OCI-LY1 (cell line): ENCODE results near the gene CNTN5.
"Not testable (repeated sequence)": the region's sequence is repeated elsewhere in the genome, so short reads cannot be mapped to it uniquely, and the experiment has no call there.

Experiments
- H2AFZ ChIP-seq: fragments of 200-600 bp; sonication (generic), shearing (Covaris generic); 2 replicates; pipeline ENCODE4 v1.6.0; 2014; ENCODE audit warnings: antibody characterized with exemption, mild to moderate bottlenecking, low read length
- H3F3A ChIP-seq: fragments of 200-600 bp; sonication (generic), shearing (Covaris generic); 2 replicates; pipeline ENCODE4 v1.6.0; 2014; ENCODE audit warnings: mild to moderate bottlenecking, antibody characterized with exemption, low read length, moderate library complexity; ENCODE audit not compliant: insufficient read depth
- H3K27ac ChIP-seq: fragments of 200-600 bp; sonication (generic); 2 replicates; pipeline ENCODE4 v1.5.1; 2014; ENCODE audit warnings: low read length, mixed run types, mild to moderate bottlenecking, low read depth; ENCODE audit not compliant: poor library complexity, severe bottlenecking
- H3K27me3 ChIP-seq: fragments of 200-600 bp; sonication (generic); 2 replicates; pipeline ENCODE4 v1.6.0; 2014; ENCODE audit warnings: antibody characterized with exemption, mild to moderate bottlenecking, low read length, moderate library complexity; ENCODE audit not compliant: insufficient read depth
- H3K36me3 ChIP-seq: fragments of 200-600 bp; sonication (generic); 2 replicates; pipeline ENCODE4 v1.6.1; 2014; ENCODE audit warnings: mild to moderate bottlenecking, antibody characterized with exemption, low read length, moderate library complexity, mixed read lengths; ENCODE audit not compliant: insufficient read depth
- H3K4me1 ChIP-seq: fragments of 200-600 bp; sonication (generic); 2 replicates; pipeline ENCODE4 v1.5.1; 2014; ENCODE audit warnings: mild to moderate bottlenecking, low read length, moderate library complexity; ENCODE audit not compliant: insufficient read depth, severe bottlenecking
- H3K4me2 ChIP-seq: fragments of 200-600 bp; sonication (generic), shearing (Covaris generic); 2 replicates; pipeline ENCODE4 v1.6.1; 2014; ENCODE audit warnings: low read length
- H3K4me3 ChIP-seq: fragments of 200-600 bp; sonication (generic); 2 replicates; pipeline ENCODE4 v1.5.1; 2014; ENCODE audit warnings: low read length, low read depth, mild to moderate bottlenecking, mixed read lengths; ENCODE audit not compliant: poor library complexity, severe bottlenecking
- H3K79me2 ChIP-seq: fragments of 200-600 bp; shearing (Covaris generic); 2 replicates; pipeline ENCODE4 v1.6.1; 2016; ENCODE audit warnings: mixed run types, low read length, mixed read lengths; ENCODE audit not compliant: insufficient read depth
- H3K9ac ChIP-seq: fragments of 200-600 bp; sonication (generic), shearing (Covaris generic); 2 replicates; pipeline ENCODE4 v1.6.1; 2014; ENCODE audit warnings: mild to moderate bottlenecking, low read length, mixed read lengths
- H3K9me2 ChIP-seq: fragments of 200-600 bp; sonication (generic), shearing (Covaris generic); 2 replicates; pipeline ENCODE4 v1.6.1; 2014; ENCODE audit warnings: low read depth, mild to moderate bottlenecking, low read length, mixed read lengths
- H3K9me3 ChIP-seq: fragments of 200-600 bp; shearing (Covaris generic); 2 replicates; pipeline ENCODE4 v1.6.1; 2014; ENCODE audit warnings: low read length, mixed read lengths
- H4K20me1 ChIP-seq: fragments of 200-600 bp; sonication (generic), shearing (Covaris generic); 2 replicates; pipeline ENCODE4 v1.6.0; 2016; ENCODE audit warnings: mild to moderate bottlenecking, low read length; ENCODE audit not compliant: insufficient read depth
- CTCF ChIP-seq: fragments of 200-600 bp; sonication (generic), shearing (Covaris generic); IDR thresholded peaks from 2 replicates; pipeline ENCODE4 v1.5.1; 2017; ENCODE audit warnings: mild to moderate bottlenecking, antibody characterized with exemption, low read length, moderate library complexity, mixed read lengths
- EZH2 ChIP-seq: fragments of 200-600 bp; sonication (generic), shearing (Covaris generic); IDR thresholded peaks from 2 replicates; pipeline ENCODE4 v1.8.0; 2017; ENCODE audit warnings: borderline replicate concordance, mixed run types, mild to moderate bottlenecking, antibody characterized with exemption, low read length, moderate library complexity, mixed read lengths

CNTN5 gene

GRCh38 chr11:99098258-99098657 is 77.5 kb downstream of the CNTN5 start:
- Histone ChIP-seq H3K36me3 (no peaks in the 10 kb centered on the region), H2AFZ (no peak overlapping the region), H3K4me1 (no peaks in the 10 kb centered on the region), H4K20me1 (no peaks in the 10 kb centered on the region), H3K9me3 (no peaks in the 10 kb centered on the region), H3K27me3 (no peaks in the 10 kb centered on the region), H3K4me2 (no peak overlapping the region), H3K9me2 (no peaks in the 10 kb centered on the region), H3K79me2 (no peaks in the 10 kb centered on the region), H3K9ac (no peak overlapping the region), H3K4me3 (no peak overlapping the region), H3K27ac (no peak overlapping the region), H3F3A (no peaks in the 10 kb centered on the region)
- no peak for TF ChIP-seq CTCF
- no peak for TF ChIP-seq EZH2

GRCh38 chr11:99098751-99099150 is 78.0 kb downstream of the CNTN5 start:
- Histone ChIP-seq H4K20me1 (no peaks in the 10 kb centered on the region), H3K9ac (no peak overlapping the region)

GRCh38 chr11:99117603-99118002 is 96.9 kb downstream of the CNTN5 start:
- H3K4me1 ChIP-seq: no peaks in the 10 kb centered on the region
- TF ChIP-seq EZH2 (no peak), CTCF (no peak)
- H3K36me3 ChIP-seq: no peaks in the 10 kb centered on the region
- no peak overlapping the region for H3K4me3 ChIP-seq
- H3K4me2 ChIP-seq: no peak overlapping the region
- H2AFZ ChIP-seq: no peak overlapping the region
- no peaks in the 10 kb centered on the region for H3K79me2 ChIP-seq
- H3K9ac ChIP-seq: no peak overlapping the region
- H4K20me1 ChIP-seq: no peaks in the 10 kb centered on the region
- no peaks in the 10 kb centered on the region for H3K9me2 ChIP-seq
- no peak overlapping the region for H3K27ac ChIP-seq
- H3K9me3 ChIP-seq: no peaks in the 10 kb centered on the region
- H3K27me3 ChIP-seq: no peaks in the 10 kb centered on the region
- no peaks in the 10 kb centered on the region for H3F3A ChIP-seq

More at GRCh38 chr11:99098751-99099150, 78.0 kb downstream of the CNTN5 start:
- Histone ChIP-seq H3K4me3 (no peak overlapping the region), H3K79me2 (no peaks in the 10 kb centered on the region), H3K4me1 (no peaks in the 10 kb centered on the region), H3K9me3 (no peaks in the 10 kb centered on the region), H2AFZ (no peak overlapping the region), H3K4me2 (no peak overlapping the region), H3K36me3 (no peaks in the 10 kb centered on the region), H3K9me2 (no peaks in the 10 kb centered on the region), H3K27me3 (no peaks in the 10 kb centered on the region), H3K27ac (no peak overlapping the region), H3F3A (no peaks in the 10 kb centered on the region)
- TF ChIP-seq EZH2: no peak
- TF ChIP-seq CTCF: no peak

GRCh38 chr11:99133862-99134261 is 113.1 kb downstream of the CNTN5 start:
- not testable (repeated sequence) for H4K20me1 ChIP-seq, H3K79me2 ChIP-seq

More at GRCh38 chr11:99133862-99134261, 113.1 kb downstream of the CNTN5 start:
- H3K9me2 ChIP-seq, H3K9me3 ChIP-seq, H3K4me2 ChIP-seq, H2AFZ ChIP-seq, H3K4me3 ChIP-seq, H3K27me3 ChIP-seq, H3K4me1 ChIP-seq, H3F3A ChIP-seq, H3K36me3 ChIP-seq, H3K27ac ChIP-seq, H3K9ac ChIP-seq: not testable (repeated sequence)
